ENCODE measurements around the gene DLD.

The DLD gene

DNA sequence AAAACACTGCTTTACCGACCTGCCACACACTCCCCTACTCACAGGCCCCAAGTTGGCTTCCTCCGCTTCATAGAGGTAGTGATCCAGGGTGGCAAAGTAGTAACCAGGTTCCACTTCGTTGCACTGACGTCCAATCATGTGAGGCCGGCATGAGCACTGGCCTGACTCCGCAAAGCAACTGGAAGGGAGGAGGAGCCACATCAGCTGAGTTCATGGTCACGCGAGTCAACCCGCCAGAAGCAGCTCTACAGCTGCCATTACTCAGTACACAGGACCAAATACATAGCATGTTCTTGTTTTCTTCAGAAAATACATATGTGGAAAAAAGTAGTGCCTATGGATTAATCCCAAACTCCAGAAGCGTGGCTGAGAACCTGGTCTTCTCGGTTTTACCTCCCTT lies 73.5 kb downstream of the DLD start:
- Histone ChIP-seq H3K9ac (ENCODE audit: low read depth in 1 of 2, low read length in 2 of 2) (no peak overlapping the region), H3K36me3 (ENCODE audit: control insufficient read depth in 1 of 2, insufficient read depth in 2 of 2, low read length in 2 of 2) (peaks cover 36 to 71% of the 10 kb centered on the region in 2 donors), H3K4me3 (ENCODE audit: low read depth in 1 of 2, low read length in 2 of 2) (no peak overlapping the region), H3K27me3 (ENCODE audit: control insufficient read depth in 1 of 2, insufficient read depth in 2 of 2, low read length in 2 of 2) (no peaks in the 10 kb centered on the region), H3K27ac (ENCODE audit: low read depth, low read length) (no peak overlapping the region), H3K9me3 (ENCODE audit: control insufficient read depth in 1 of 2, low read length in 2 of 2) (no peaks in the 10 kb centered on the region), H3K4me1 (ENCODE audit: control insufficient read depth in 1 of 2, insufficient read depth in 2 of 2, low read length in 2 of 2) (peaks cover 2 to 3% of the 10 kb centered on the region in 2 donors)

DNA sequence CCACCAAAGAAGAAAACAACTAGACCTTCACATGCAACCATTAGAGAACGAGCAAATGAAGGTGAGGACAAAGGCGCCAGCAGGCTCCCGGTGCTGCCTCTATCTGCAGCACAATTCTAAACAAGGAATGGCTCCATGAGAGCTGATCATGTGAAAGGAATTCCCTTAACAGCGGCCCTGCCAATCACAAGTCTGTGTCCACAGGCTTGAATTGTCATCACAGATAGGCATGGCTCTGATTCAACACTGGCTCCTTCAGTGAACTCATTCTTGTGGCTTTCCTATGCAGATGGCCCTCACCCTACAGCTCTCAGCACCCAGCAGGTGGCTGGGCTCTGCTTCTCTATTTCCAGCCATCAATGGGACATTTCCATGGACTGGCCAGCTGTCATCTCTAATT lies 75.7 kb downstream of the DLD start:
- no peak overlapping the region for H3K4me3 ChIP-seq (ENCODE audit: low read depth in 1 of 2, low read length in 2 of 2)
- peaks cover 0 to 11% of the 10 kb centered on the region in 2 donors for H3K4me1 ChIP-seq (ENCODE audit: control insufficient read depth in 1 of 2, insufficient read depth in 2 of 2, low read length in 2 of 2)
- no peaks in the 10 kb centered on the region for H3K9me3 ChIP-seq (ENCODE audit: control insufficient read depth in 1 of 2, low read length in 2 of 2)
- no peak overlapping the region for H3K9ac ChIP-seq (ENCODE audit: low read depth in 1 of 2, low read length in 2 of 2)
- H3K27me3 ChIP-seq (ENCODE audit: control insufficient read depth in 1 of 2, insufficient read depth in 2 of 2, low read length in 2 of 2) = no peaks in the 10 kb centered on the region
- no peak overlapping the region for H3K27ac ChIP-seq (ENCODE audit: low read depth, low read length)
- H3K36me3 ChIP-seq (ENCODE audit: control insufficient read depth in 1 of 2, insufficient read depth in 2 of 2, low read length in 2 of 2) = peaks cover 18 to 57% of the 10 kb centered on the region in 2 donors

DNA sequence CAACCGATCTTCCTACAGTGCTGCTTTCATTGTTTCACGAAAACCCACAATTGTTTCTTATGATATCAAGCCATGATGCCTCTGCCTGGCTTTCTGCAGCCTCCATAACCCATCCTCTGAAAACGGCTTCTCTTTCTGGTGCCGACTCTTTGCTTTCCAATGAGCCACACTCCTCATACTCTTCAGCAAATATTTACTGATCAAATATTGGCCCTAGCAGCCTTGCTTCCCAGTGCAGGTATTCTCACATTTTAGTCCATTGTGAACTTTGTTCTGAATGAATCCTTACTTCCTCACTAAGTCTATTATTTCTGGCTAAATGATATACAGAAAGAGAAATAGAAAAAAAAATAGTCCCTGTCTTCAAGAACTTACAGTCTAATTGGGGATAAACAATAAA lies 76.4 kb downstream of the DLD start:
- Histone ChIP-seq H3K4me1 (ENCODE audit: control insufficient read depth in 1 of 2, insufficient read depth in 2 of 2, low read length in 2 of 2) (peaks cover 0 to 12% of the 10 kb centered on the region in 2 donors), H3K36me3 (ENCODE audit: control insufficient read depth in 1 of 2, insufficient read depth in 2 of 2, low read length in 2 of 2) (peaks cover 23 to 58% of the 10 kb centered on the region in 2 donors)

DNA sequence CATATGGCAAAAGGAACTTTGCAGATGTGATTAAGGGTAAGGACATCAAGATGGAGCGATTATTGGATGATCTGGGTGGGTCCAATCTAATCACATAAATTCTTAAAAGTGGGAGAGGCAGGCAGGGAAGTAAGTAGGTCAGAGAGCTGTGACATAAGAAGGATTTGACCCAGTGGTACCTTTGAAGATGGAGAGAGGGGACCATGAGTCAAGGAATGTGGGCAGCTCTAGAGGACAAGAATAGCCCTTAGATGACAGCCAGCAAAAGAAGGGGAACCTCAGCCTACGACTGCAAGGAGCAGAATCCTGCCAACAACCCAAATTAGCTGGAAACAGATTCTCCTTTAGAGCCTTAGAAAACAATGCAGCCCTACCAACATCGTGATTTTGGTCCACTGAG lies 77.5 kb downstream of the DLD start:
- Histone ChIP-seq H3K9ac (ENCODE audit: low read depth in 1 of 2, low read length in 2 of 2) (no peak overlapping the region), H3K4me3 (ENCODE audit: low read depth in 1 of 2, low read length in 2 of 2) (no peak overlapping the region), H3K36me3 (ENCODE audit: control insufficient read depth in 1 of 2, insufficient read depth in 2 of 2, low read length in 2 of 2) (peaks cover 27 to 61% of the 10 kb centered on the region in 2 donors), H3K4me1 (ENCODE audit: control insufficient read depth in 1 of 2, insufficient read depth in 2 of 2, low read length in 2 of 2) (peaks cover 0 to 16% of the 10 kb centered on the region in 2 donors), H3K9me3 (ENCODE audit: control insufficient read depth in 1 of 2, low read length in 2 of 2) (no peaks in the 10 kb centered on the region), H3K27me3 (ENCODE audit: control insufficient read depth in 1 of 2, insufficient read depth in 2 of 2, low read length in 2 of 2) (no peaks in the 10 kb centered on the region), H3K27ac (ENCODE audit: low read depth, low read length) (no peak overlapping the region)

More for the DNA sequence above, 76.4 kb downstream of the DLD start:
- no peak overlapping the region for H3K27ac ChIP-seq (ENCODE audit: low read depth, low read length)
- no peak overlapping the region for H3K9ac ChIP-seq (ENCODE audit: low read depth in 1 of 2, low read length in 2 of 2)
- no peaks in the 10 kb centered on the region for H3K9me3 ChIP-seq (ENCODE audit: control insufficient read depth in 1 of 2, low read length in 2 of 2)
- H3K4me3 ChIP-seq (ENCODE audit: low read depth in 1 of 2, low read length in 2 of 2) = no peak overlapping the region
- H3K27me3 ChIP-seq (ENCODE audit: control insufficient read depth in 1 of 2, insufficient read depth in 2 of 2, low read length in 2 of 2) = no peaks in the 10 kb centered on the region

DNA sequence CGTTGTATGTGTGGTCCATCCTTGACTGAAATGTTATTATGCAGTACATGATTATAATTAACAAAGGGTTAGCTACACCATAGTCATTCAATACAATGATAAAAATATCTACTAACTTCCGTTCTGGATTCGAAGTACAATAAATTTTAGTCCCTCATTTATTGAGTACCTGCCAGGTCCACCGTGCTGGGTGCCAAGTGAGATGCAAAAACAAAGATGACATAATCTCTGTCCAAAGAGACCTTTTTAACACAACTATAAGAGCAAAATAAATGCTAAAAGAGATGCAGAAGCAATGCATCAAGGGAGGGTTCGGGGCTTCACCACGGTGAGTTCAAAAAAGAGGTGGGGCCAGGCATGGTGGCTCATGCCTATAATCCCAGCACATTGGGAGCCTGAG lies 78.9 kb downstream of the DLD start:
- H3K9ac ChIP-seq (ENCODE audit: low read depth in 1 of 2, low read length in 2 of 2) = no peak overlapping the region
- H3K27ac ChIP-seq (ENCODE audit: low read depth, low read length) = no peak overlapping the region
- H3K4me1 ChIP-seq (ENCODE audit: control insufficient read depth in 1 of 2, insufficient read depth in 2 of 2, low read length in 2 of 2) = peaks cover 0 to 16% of the 10 kb centered on the region in 2 donors
- no peak overlapping the region for H3K4me3 ChIP-seq (ENCODE audit: low read depth in 1 of 2, low read length in 2 of 2)
- H3K9me3 ChIP-seq (ENCODE audit: control insufficient read depth in 1 of 2, low read length in 2 of 2) = no peaks in the 10 kb centered on the region
- H3K27me3 ChIP-seq (ENCODE audit: control insufficient read depth in 1 of 2, insufficient read depth in 2 of 2, low read length in 2 of 2) = no peaks in the 10 kb centered on the region
- H3K36me3 ChIP-seq (ENCODE audit: control insufficient read depth in 1 of 2, insufficient read depth in 2 of 2, low read length in 2 of 2) = peaks cover 27 to 55% of the 10 kb centered on the region in 2 donors

Measured in duodenal mucosa (tissue), 2 donors.